Effector CD4-positive, alpha-beta T cell (primary cell): ENCODE measurements around the gene ELOVL5.
"Not testable (repeated sequence)": the region's sequence is repeated elsewhere in the genome, so short reads cannot be mapped to it uniquely, and the experiment has no call there.

Source experiments
- DNase-seq: peaks from one replicate; pipeline ENCODE4 v3.0.0-alpha.2; 2020
- total RNA-seq: gene quantifications from one replicate; lab custom pipeline; 2026; lab: John Stamatoyannopoulos, UW

ELOVL5 gene
- 153 reads per million, percentile 89 among the genes with 10 or more reads in this experiment for total RNA-seq

DNA sequence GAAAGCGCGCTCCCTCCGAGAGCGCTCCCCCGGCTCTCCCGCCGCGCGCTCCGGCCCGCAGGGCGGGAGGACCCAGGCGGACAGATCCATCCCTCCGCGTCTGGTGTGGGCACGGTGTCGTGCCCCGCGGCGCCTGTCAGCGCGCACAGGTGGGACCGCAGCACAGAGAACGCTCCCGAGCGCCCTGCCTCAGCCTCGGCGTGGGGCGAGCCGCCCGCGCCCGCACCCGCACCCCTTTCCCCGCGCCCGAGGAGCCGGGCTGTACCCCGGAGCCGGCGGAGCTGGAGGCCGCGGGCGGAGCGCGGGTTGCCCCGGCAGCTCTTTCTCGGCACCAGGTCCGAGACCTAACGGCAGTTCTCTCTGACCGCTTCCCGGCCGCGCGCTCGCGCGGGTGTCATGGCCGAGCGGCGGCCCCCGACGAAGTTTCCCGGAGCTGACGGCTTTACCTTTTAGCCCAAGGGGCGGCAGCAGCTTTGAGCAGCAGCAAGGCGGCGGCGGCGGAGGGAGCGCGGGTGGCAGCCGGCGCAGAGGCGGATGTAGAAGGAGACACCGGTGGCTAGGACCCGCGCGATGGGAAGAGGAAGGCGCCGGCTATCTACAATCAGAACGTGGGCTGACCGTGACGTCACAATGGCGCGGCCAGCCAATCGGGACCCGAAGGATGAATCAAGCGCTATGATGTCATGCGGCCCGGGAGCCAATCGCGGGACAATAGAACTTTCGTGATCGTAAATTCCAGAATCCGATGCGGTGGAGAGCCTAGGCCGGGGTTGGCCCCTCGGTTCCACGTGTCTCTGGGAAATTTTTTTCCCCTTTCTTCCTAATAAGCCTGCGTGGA, at the start of gene ELOVL5:
Gene ELOVL5 (minus strand): TSS at position 580 of the 838 bp plus-strand sequence. CDS start 53,251 bp downstream, outside the sequence.
- DNase-seq, result peak; percentile 97

DNA sequence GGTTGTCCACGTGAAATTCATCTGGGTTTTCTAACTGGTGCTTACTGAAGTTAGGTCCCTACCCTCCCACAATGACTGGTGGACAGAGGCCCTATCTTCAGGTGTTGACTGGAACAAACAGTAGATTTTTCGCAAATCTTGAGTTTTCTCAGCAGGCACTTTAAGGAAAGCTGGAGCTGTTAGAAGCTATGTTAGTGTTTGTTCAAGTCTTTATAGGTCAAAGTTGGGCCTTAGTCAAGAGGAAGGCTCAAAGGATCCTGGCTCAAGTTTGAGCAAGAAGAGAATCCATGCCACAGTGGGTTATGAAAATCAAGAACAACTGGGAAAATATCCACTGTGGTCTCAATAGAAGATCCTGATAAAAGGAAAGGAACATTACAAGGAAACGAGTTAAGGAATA, 48.5 kb upstream of the ELOVL5 start:
- DNase-seq, result no peak

DNA sequence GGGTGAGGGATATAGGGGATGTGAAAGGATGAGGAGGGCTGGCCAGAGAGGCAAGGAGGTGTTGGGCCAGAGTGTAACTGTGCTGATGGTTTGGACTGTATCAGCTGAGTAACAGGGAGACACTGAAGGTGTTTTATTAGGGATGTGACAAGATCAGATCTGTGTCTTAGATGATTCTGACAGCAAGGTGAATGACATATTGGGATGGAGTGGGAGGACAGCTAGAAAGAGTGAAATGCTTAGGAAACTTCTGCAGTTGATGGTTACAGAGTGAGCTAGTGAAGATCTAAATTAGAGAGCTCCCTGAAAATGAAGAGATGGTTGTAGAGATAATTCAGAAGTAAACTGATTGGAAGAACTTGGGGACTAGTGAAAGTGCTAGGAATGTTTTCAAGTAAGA, 47.2 kb upstream of the ELOVL5 start:
- DNase-seq, result no peak

- DNase-seq, result no peak
These were observed 46.0 kb upstream of the ELOVL5 start for GRCh38 chr6:53394704-53395103.

GRCh38 chr6:53391170-53391569, 42.4 kb upstream of the ELOVL5 start:
- no peak for DNase-seq

- DNase-seq, result no peak
These were observed 41.3 kb upstream of the ELOVL5 start for GRCh38 chr6:53390010-53390409.

- DNase-seq, result not testable (repeated sequence)
These were observed 39.9 kb upstream of the ELOVL5 start for GRCh38 chr6:53388615-53389014.

DNA sequence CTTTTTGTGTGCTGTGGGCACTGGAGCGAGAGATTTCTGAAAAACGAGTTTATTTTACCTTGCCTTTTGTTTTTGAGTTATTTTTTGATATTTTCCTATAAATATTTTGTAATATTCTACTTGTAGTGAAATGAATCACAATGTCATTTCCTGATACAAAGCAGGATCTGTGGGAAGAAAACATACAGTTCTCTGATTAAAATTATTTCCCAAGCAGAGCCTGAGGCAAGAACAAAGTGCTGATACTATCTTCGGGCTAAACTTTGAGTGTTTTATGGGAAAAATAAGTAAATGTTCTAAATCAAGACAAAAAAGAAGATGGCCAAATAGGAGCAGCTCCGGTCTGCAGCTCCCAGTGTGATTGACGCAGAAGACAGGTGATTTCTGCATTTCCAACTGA, 33.7 kb upstream of the ELOVL5 start:
- no peak for DNase-seq

GRCh38 chr6:53378208-53378607, 29.5 kb upstream of the ELOVL5 start:
- DNase-seq, result no peak

DNA sequence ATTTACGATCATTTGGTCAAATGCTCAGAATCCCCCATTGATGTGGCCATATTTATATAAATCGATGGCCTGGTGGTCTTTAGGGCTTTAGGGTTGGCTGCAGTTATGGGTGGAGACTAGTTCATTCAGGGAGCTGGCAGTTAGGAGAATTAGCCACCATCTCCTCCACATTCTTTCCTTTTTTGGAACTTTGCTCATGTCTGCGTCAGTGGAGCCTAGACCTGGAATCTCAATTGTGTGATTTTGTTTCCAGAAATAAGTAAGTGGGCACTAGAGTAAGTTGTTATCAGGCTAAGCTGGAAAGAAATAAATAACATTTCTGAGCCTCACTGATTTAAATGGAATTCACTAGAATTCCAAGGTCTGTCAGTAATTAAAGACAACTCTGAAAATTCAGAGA, 29.0 kb upstream of the ELOVL5 start:
- DNase-seq, result no peak

GRCh38 chr6:53377289-53377688, 28.5 kb upstream of the ELOVL5 start:
- DNase-seq, result no peak

GRCh38 chr6:53376661-53377226, 28.0 kb upstream of the ELOVL5 start:
- DNase-seq, result no peak

- DNase-seq, result no peak
These were observed 27.1 kb upstream of the ELOVL5 start for GRCh38 chr6:53375847-53376246.

DNA sequence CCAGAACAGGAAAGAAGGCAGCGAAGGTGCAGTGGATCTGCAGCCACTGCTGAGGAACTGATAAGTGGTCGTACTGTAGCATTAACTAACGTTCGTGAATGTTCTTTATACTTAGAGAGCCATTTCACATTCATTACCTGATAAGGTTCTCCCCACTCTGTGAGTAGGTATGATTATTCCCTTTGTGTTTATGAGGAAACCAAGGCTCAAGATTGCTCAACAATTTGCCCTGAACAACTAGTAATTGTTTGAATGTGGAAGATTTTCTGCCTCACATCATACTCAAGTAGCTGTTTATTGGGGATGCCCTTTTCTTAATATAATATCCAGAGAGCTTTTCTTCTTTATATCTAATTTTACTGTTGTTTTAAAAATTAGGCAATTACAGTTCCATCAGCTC, 24.9 kb upstream of the ELOVL5 start:
- no peak for DNase-seq

GRCh38 chr6:53369876-53370515, 21.2 kb upstream of the ELOVL5 start:
- DNase-seq, result no peak

DNA sequence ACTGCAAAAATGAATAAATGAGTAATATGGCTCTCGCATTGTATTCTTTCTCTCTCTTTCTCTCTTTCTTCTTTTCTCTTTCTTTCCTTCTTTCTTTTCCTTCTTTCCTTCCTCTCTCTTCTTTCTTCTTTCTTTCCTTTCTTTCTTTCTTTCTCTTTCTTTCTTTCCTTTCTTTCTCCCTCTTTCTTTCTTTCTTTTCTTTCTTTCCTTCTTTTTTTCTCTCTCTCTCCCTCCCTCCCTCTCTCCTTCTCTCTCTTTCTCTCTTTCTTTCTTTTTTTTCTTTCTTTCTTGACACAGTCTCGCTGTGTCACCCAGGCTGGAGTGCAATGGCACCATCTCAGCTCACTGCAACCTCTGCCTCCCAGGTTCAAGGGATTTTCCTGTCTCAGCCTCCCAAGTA, 20.3 kb upstream of the ELOVL5 start:
- DNase-seq, result no peak

- no peak for DNase-seq
These were observed 17.4 kb upstream of the ELOVL5 start for GRCh38 chr6:53366128-53366641.

DNA sequence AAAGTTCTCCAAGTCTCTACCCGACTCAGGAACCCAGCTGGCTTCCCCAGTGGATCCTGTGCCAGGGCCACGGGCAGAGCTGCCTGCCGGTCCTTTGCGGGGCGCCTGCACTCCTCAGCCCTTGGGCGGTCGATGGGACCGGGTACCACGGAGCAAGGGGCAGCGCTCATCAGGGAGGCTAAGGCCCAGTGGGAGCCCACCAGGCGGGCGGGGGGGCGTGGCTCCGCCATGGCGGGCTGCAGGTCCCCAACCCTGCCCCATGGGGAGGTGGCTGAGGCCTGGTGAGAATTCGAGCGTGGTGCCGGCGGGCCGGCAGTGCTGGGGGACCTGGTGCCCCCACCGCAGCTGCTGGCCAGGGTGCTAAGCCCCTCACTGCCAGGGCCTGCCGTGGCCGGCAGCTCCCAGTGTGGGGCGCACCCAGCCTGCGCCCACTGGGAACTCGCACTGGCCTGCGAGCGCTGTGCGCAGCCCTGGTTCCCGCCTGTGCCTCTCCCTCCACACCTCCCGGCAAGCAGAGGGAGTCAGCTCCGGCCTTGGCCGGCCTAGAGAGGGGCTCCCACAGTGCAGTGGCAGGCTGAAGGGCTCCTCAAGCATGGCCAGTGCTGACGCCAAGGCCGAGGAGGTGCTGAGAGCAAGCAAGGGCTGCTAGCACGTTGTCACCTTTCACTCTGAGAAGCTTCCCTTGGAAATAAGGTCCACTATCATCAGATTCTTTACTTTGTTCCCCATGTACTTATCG, 14.8 kb upstream of the ELOVL5 start:
- DNase-seq, result no peak

DNA sequence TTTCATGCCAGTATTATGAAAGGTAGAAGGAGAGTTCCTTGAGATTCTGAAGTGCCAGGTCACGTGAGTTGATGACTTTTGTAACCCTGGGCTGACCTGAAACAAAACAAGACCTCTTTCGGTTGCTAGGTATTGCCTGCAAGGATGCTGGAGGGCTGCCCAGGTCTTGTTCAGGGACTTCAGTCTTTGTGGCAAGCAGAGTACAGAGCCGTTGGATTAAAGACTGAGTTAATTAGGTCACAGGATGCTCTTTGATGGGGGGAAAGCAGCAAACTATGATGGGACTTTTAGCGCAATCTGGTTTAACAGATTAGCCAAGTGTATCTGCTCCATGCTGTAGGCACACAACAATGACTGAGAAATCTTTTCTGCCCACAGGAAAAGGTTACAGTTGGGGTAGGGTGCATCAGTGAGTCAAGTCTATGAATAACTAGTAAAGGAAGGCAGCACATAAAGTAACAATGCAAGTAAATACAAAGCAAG, 12.8 kb upstream of the ELOVL5 start:
- peak; percentile 67 for DNase-seq

GRCh38 chr6:53360093-53360912, 11.6 kb upstream of the ELOVL5 start:
- DNase-seq, result no peak

DNA sequence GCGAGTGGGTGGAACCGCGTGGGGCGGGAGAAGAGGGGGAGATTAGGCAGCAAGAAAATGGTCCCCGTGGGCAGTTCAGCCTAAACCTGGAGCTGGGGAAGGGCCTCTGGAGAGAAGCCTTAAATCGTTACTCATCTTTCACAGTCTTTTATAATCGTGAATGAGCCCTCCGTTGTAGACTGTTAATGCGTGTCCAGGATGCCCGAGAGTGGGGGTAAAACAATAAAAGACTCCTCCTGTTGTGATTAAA, 11.0 kb upstream of the ELOVL5 start:
- DNase-seq, result no peak
